H1 (cell line): Measurements from ENCODE around the gene NXPH4. TPM values are rescaled to one million over a fixed set of nuclear protein-coding genes. Genes with fewer than 3 reads are reported as not detected.

Experiments used
- CTCF ChIA-PET: fragments of 300-600 bp; sonication (Branson Sonifier 250); formaldehyde crosslinking; loops from one replicate; lab custom pipeline; 2021; ENCODE audit not compliant: partially characterized antibody; lab: Charles Lee
- POLR2A ChIA-PET: fragments of 300-600 bp; sonication (Branson Sonifier 250); formaldehyde crosslinking; loops from one replicate; lab custom pipeline; 2021; ENCODE audit warnings: inconsistent platforms; ENCODE audit not compliant: partially characterized antibody; lab: Charles Lee
- DNase-seq, 2 experiments: peaks; one replicate each; pipeline versions ENCODE4 v3.0.0 to v3.0.0-alpha.2; 2010 to 2022; ENCODE audit warnings: low spot score in 2 of 2, low read depth in 1 of 2, mixed read lengths in 1 of 2
- FAIRE-seq: peaks from 2 replicates; lab custom pipeline; 2011; peaks lifted over from hg19 to GRCh38; lab: Jason Lieb, UNC
- H2AFZ ChIP-seq: 2 replicates; pipeline ENCODE4 v1.8.1; 2012; ENCODE audit warnings: low read length, inconsistent platforms
- H2AK5ac ChIP-seq: 2 replicates; pipeline ENCODE4 v1.6.1; 2013; ENCODE audit warnings: low read depth, low read length
- H2BK120ac ChIP-seq: replicated peaks from 2 replicates; pipeline ENCODE3; 2013; ENCODE audit warnings: low read depth, low read length, inconsistent platforms
- H2BK12ac ChIP-seq: 2 replicates; pipeline ENCODE4 v1.6.1; 2013; ENCODE audit warnings: low read depth, low read length
- H2BK15ac ChIP-seq: 2 replicates; pipeline ENCODE4 v1.6.1; 2013; ENCODE audit warnings: low read length
- H2BK20ac ChIP-seq: 2 replicates; pipeline ENCODE4 v1.6.1; 2013; ENCODE audit warnings: low read length
- H2BK5ac ChIP-seq: 2 replicates; pipeline ENCODE4 v1.6.1; 2013; ENCODE audit warnings: low read depth, low read length
- H3K14ac ChIP-seq: 2 replicates; pipeline ENCODE4 v1.6.1; 2013; ENCODE audit warnings: inconsistent platforms; ENCODE audit not compliant: insufficient read length
- H3K18ac ChIP-seq: 2 replicates; pipeline ENCODE4 v1.6.1; 2013; ENCODE audit warnings: low read length; ENCODE audit errors: extremely low read depth
- H3K23ac ChIP-seq: 2 replicates; pipeline ENCODE4 v1.6.1; 2013; ENCODE audit warnings: inconsistent platforms; ENCODE audit not compliant: insufficient read length
- H3K23me2 ChIP-seq: 2 replicates; pipeline ENCODE4 v1.6.1; 2013; ENCODE audit warnings: low read depth, low read length
- H3K27ac ChIP-seq: 2 replicates; pipeline ENCODE4 v1.6.1; 2011; ENCODE audit warnings: low read depth, low read length, inconsistent platforms
- H3K27me3 ChIP-seq, 4 experiments: replicated peaks in 1 of 4; 1 replicate in 1 of 4; 2 replicates in 3 of 4; pipeline versions ENCODE4 v1.6.1 to v1.8.1; 2011 to 2013; ENCODE audit warnings: low read length in 3 of 4, mild to moderate bottlenecking in 3 of 4, inconsistent platforms in 2 of 4, mixed read lengths in 2 of 4, moderate library complexity in 1 of 4; ENCODE audit not compliant: control insufficient read depth in 3 of 4, insufficient read depth in 3 of 4; ENCODE audit errors: extremely low read depth in 1 of 4
- H3K36me3 ChIP-seq, 4 experiments: 2 replicates each; pipeline versions ENCODE4 v1.6.1 to v1.8.1; 2011 to 2013; ENCODE audit warnings: mild to moderate bottlenecking in 4 of 4, low read length in 3 of 4, moderate library complexity in 2 of 4, control low read depth in 1 of 4, inconsistent platforms in 1 of 4; ENCODE audit not compliant: insufficient read depth in 4 of 4, control insufficient read depth in 2 of 4
- H3K4ac ChIP-seq: replicated peaks from 2 replicates; pipeline ENCODE3; 2013; ENCODE audit warnings: low read length, low read depth, mixed read lengths, inconsistent platforms; ENCODE audit not compliant: insufficient read length
- H3K4me1 ChIP-seq, 4 experiments: replicated peaks in 1 of 4; 1 replicate in 1 of 4; 2 replicates in 3 of 4; pipeline versions ENCODE4 v1.6.1 to v1.8.1; 2011 to 2013; ENCODE audit warnings: low read length in 3 of 4, inconsistent platforms in 2 of 4, mixed read lengths in 1 of 4; ENCODE audit not compliant: insufficient read depth in 4 of 4, control insufficient read depth in 3 of 4
- H3K4me2 ChIP-seq, 2 experiments: 2 replicates each; pipeline versions ENCODE4 v1.6.1 to v1.8.1; 2011 to 2013; ENCODE audit warnings: low read depth in 2 of 2, low read length in 2 of 2, control low read depth in 1 of 2, inconsistent platforms in 1 of 2, mild to moderate bottlenecking in 1 of 2; ENCODE audit not compliant: insufficient read depth in 1 of 2
- H3K4me3 ChIP-seq, 4 experiments: fragments of 200-600, 300-600 bp in 1 of 4; sonication (generic), shearing (Covaris generic), sonication (Bioruptor Twin) in 1 of 4; 2 replicates each; pipeline versions ENCODE4 v1.5.1 to v1.8.1; 2011 to 2016; ENCODE audit warnings: low read length in 4 of 4, low read depth in 3 of 4, control low read depth in 2 of 4, inconsistent platforms in 2 of 4, mild to moderate bottlenecking in 2 of 4, mixed read lengths in 1 of 4, moderate library complexity in 1 of 4; ENCODE audit not compliant: insufficient read depth in 2 of 4; ENCODE audit errors: extremely low read depth in 1 of 4
- H3K56ac ChIP-seq: replicated peaks from 2 replicates; pipeline ENCODE3; 2013; ENCODE audit warnings: low read depth, mild to moderate bottlenecking, mixed read lengths, low read length, inconsistent platforms; ENCODE audit not compliant: insufficient read length
- H3K79me1 ChIP-seq: 2 replicates; pipeline ENCODE4 v1.6.1; 2013; ENCODE audit warnings: low read depth, low read length, control low read depth
- H3K79me2 ChIP-seq, 2 experiments: 2 replicates each; pipeline versions ENCODE4 v1.6.1 to v1.8.1; 2012 to 2013; ENCODE audit warnings: low read length in 2 of 2, mild to moderate bottlenecking in 2 of 2, inconsistent platforms in 1 of 2; ENCODE audit not compliant: insufficient read depth in 2 of 2, control insufficient read depth in 1 of 2
- H3K9ac ChIP-seq, 4 experiments: replicated peaks in 1 of 4; 1 replicate in 1 of 4; 2 replicates in 3 of 4; pipeline versions ENCODE4 v1.6.1 to v1.8.1; 2011 to 2013; ENCODE audit warnings: low read depth in 3 of 4, low read length in 3 of 4, control low read depth in 2 of 4, mild to moderate bottlenecking in 2 of 4, moderate library complexity in 2 of 4, inconsistent platforms in 1 of 4; ENCODE audit errors: extremely low read depth in 1 of 4
- H3K9me3 ChIP-seq, 2 experiments: 2 replicates each; pipeline versions ENCODE4 v1.6.1 to v1.8.1; 2012 to 2013; ENCODE audit warnings: mild to moderate bottlenecking in 2 of 2, moderate library complexity in 2 of 2, control low read depth in 1 of 2, inconsistent platforms in 1 of 2, low read depth in 1 of 2, low read length in 1 of 2, mixed read lengths in 1 of 2; ENCODE audit not compliant: insufficient read depth in 2 of 2
- H4K20me1 ChIP-seq, 2 experiments: replicated peaks in 1 of 2; 2 replicates each; pipeline versions ENCODE3 to v1.8.1; 2011 to 2013; ENCODE audit warnings: inconsistent platforms in 2 of 2, low read length in 2 of 2, mild to moderate bottlenecking in 1 of 2; ENCODE audit not compliant: insufficient read depth in 2 of 2, control insufficient read depth in 1 of 2
- H4K5ac ChIP-seq: 2 replicates; pipeline ENCODE4 v1.6.1; 2013; ENCODE audit warnings: low read length, low read depth, mixed read lengths, inconsistent platforms; ENCODE audit not compliant: insufficient read length
- H4K8ac ChIP-seq: 2 replicates; pipeline ENCODE4 v1.8.0; 2013; ENCODE audit warnings: mild to moderate bottlenecking, moderate library complexity, low read length, inconsistent platforms; ENCODE audit not compliant: insufficient read depth; ENCODE audit errors: extremely low read depth
- H4K91ac ChIP-seq: replicated peaks from 2 replicates; pipeline ENCODE3; 2013; ENCODE audit warnings: low read length, mixed read lengths, inconsistent platforms; ENCODE audit not compliant: insufficient read length
- ASH2L ChIP-seq: fragments of 200-600, 300-600 bp; sonication (generic); IDR thresholded peaks from one replicate; pipeline ENCODE4 v1.7.1; 2017; ENCODE audit warnings: low read length
- BACH1 ChIP-seq: IDR thresholded peaks from 2 replicates; pipeline ENCODE4 v1.6.1; 2012; ENCODE audit warnings: low read length, improper control_type of control experiment
- BRCA1 ChIP-seq: IDR thresholded peaks from 2 replicates; pipeline ENCODE4 v1.6.1; 2012; ENCODE audit warnings: low read depth, low read length, improper control_type of control experiment
- CBX5 ChIP-seq: fragments of 300-800, 300-1000 bp; sonication (generic); IDR thresholded peaks from 2 replicates; pipeline ENCODE4 v1.7.1; 2016; ENCODE audit warnings: antibody characterized with exemption, low read length, low read depth
- CEBPB ChIP-seq: IDR thresholded peaks from 2 replicates; pipeline ENCODE4 v1.6.1; 2012; ENCODE audit warnings: low read depth, low read length
- FOSL1 ChIP-seq: IDR thresholded peaks from 2 replicates; pipeline ENCODE4 v1.6.1; 2011; ENCODE audit warnings: mild to moderate bottlenecking, low read depth, low read length, moderate library complexity; ENCODE audit not compliant: insufficient read depth
- GABPA ChIP-seq: IDR thresholded peaks from 2 replicates; pipeline ENCODE4 v1.6.1; 2011; ENCODE audit warnings: mild to moderate bottlenecking, low read length, moderate library complexity, borderline replicate concordance; ENCODE audit not compliant: insufficient read depth
- GTF2F1 ChIP-seq: IDR thresholded peaks from 2 replicates; pipeline ENCODE4 v1.6.1; 2012; ENCODE audit warnings: low read depth, low read length, improper control_type of control experiment, borderline replicate concordance
- KDM4A ChIP-seq: IDR thresholded peaks from one replicate; pipeline ENCODE4 v1.7.1; 2012; ENCODE audit warnings: low read depth, mild to moderate bottlenecking, moderate library complexity, low read length, inconsistent platforms; ENCODE audit not compliant: severe bottlenecking
- KDM5A ChIP-seq: fragments of 200-600 bp; IDR thresholded peaks from 2 replicates; pipeline ENCODE4 v1.7.1; 2012; ENCODE audit warnings: mild to moderate bottlenecking, low read length, inconsistent platforms, mixed read lengths
- PHF8 ChIP-seq: fragments of 200-600 bp; sonication (generic); conservative IDR thresholded peaks from 2 replicates; pipeline ENCODE4 v1.7.1; 2012; ENCODE audit warnings: low read depth, mild to moderate bottlenecking, inconsistent platforms, low read length, moderate library complexity
- POLR2AphosphoS5 ChIP-seq: IDR thresholded peaks from 2 replicates; pipeline ENCODE4 v1.6.1; 2011; ENCODE audit warnings: low read depth, low read length
- RBBP5 ChIP-seq: IDR thresholded peaks from 2 replicates; pipeline ENCODE4 v1.7.1; 2012; ENCODE audit warnings: low read depth, mild to moderate bottlenecking, inconsistent platforms, low read length, moderate library complexity, borderline replicate concordance
- SP2 ChIP-seq: IDR thresholded peaks from 2 replicates; pipeline ENCODE4 v1.6.1; 2012; ENCODE audit warnings: mild to moderate bottlenecking, low read length, inconsistent platforms
- SP4 ChIP-seq: IDR thresholded peaks from 2 replicates; pipeline ENCODE4 v1.6.1; 2012; ENCODE audit warnings: low read length, inconsistent platforms
- ZNF274 ChIP-seq: IDR thresholded peaks from 2 replicates; pipeline ENCODE4 v1.7.0; 2012; ENCODE audit warnings: low read length, borderline replicate concordance; ENCODE audit errors: extremely low read depth
- WGBS, 2 experiments: shearing (Covaris generic) in 1 of 2; methylation state at CpG; one replicate each; pipeline versions ENCODE4 v1.1.6 to v1.1.7; 2013 to 2015; ENCODE audit warnings: low lambda C conversion rate in 2 of 2, mixed read lengths in 2 of 2, inconsistent platforms in 1 of 2, low coverage in 1 of 2, missing lambda C conversion rate in 1 of 2; ENCODE audit not compliant: insufficient replicate concordance in 2 of 2, insufficient coverage in 1 of 2, insufficient read length in 1 of 2; ENCODE audit errors: extremely low coverage in 1 of 2, missing lambda C conversion rate in 1 of 2; 5-methylcytosine and 5-hydroxymethylcytosine counted together
- polyA plus RNA-seq, 7 experiments: library from polyadenylated mRNA; depleted of rRNA in 3 of 7; stranded (reverse) in 5 of 7; unstranded in 2 of 7; fragments of >200 nt in 5 of 7; fragments of 200-250 nt in 2 of 7; gene quantifications; 1 replicate in 5 of 7; 2 replicates in 1 of 7; 4 replicates in 1 of 7; pipeline versions ENCODE4 v1.2.1 to v1.2.3, GENCODE V29; 2011 to 2013; ENCODE audit warnings: missing spikeins in 2 of 7, mixed read lengths in 2 of 7
- total RNA-seq: library from RNA; stranded (reverse); fragmentation: NEBNext Ultra II Directional; extraction: Animal tissue kit (Norgen Biotek cat#: 25700); gene quantifications from 2 replicates; pipeline ENCODE4 v1.2.1, GENCODE V29; 2021

NXPH4 gene
- total and polyA plus RNA-seq, 2 of the 8 experiments (the other 6 are each of a cell fraction or from before 2014, with no cell fraction given): 0.92 to 1.7 TPM

DNA sequence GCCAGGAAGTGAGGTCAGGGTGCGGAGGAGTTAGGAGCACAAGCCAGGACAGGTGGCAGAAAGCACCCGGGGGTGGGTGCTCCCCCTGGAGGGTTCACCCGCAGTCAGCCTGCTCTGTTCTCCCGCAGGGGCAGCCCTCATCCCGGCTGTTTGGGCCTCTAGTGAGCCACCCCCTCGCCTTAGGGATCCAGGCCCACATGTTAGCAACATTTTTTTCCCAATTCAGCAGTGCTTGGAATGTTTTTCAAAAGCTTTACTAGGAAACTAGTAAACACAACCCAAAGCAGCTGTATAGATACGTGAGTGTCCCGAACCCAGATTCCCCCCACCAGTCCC lies 28.5 kb upstream of the NXPH4 start:
- Histone ChIP-seq H4K5ac (no peak overlapping the region), H2BK12ac (no peak overlapping the region), H3K4ac (no peak overlapping the region), H3K36me3 (peaks cover 56 to 93% (median 86%) of the 10 kb centered on the region in 4 experiments), H3K79me1 (no peaks in the 10 kb centered on the region), H3K14ac (no peak overlapping the region), H2BK120ac (no peak overlapping the region), H3K79me2 (no peaks in the 10 kb centered on the region), H4K91ac (no peak overlapping the region), H3K9ac (no peak overlapping the region), H2BK5ac (no peak overlapping the region), H2AK5ac (no peak overlapping the region), H3K4me2 (no peak overlapping the region), H3K4me3 (no peak overlapping the region), H4K8ac (no peak overlapping the region), H3K27ac (no peak overlapping the region), H2AFZ (no peak overlapping the region), H3K18ac (no peak overlapping the region), H3K4me1 (no peaks in the 10 kb centered on the region; a peak in 1 of 7 replicates), H3K9me3 (no peaks in the 10 kb centered on the region), H3K23me2 (peaks cover 7% of the 10 kb centered on the region; the same call in 1 of the 2 replicates), H3K56ac (no peak overlapping the region), H2BK20ac (no peak overlapping the region), H2BK15ac (no peak overlapping the region), H4K20me1 (peaks cover 9 to 26% of the 10 kb centered on the region in 2 experiments), H3K23ac (no peak overlapping the region), H3K27me3 (no peaks in the 10 kb centered on the region)
- ChIA-PET POLR2A (interaction anchor here (1.2 to 11.0 kb wide), 9 partner anchors 9 to 57 kb away, joined by 5 to 91 read pairs (median 7); partner anchors contain the start of gene SHMT2), CTCF (interaction anchor here (0.9 to 20.9 kb wide), 10 partner anchors 11 to 95 kb away, joined by 3 to 389 read pairs (median 6); partner anchors contain the start of gene STAT6)
- no peak for DNase-seq
- FAIRE-seq: no peak
- WGBS, 2 experiments: 91% methylated on average over 8 of the region's 8 CpGs; no CpG with 5 or more reads in 1 of the 2 experiments
- TF ChIP-seq PHF8: no peak
- TF ChIP-seq SP4: no peak
- TF ChIP-seq RBBP5: no peak
- TF ChIP-seq GABPA: no peak
- no peak for TF ChIP-seq KDM4A
- no peak for TF ChIP-seq CEBPB
- no peak for TF ChIP-seq ZNF274
- no peak for TF ChIP-seq BRCA1
- TF ChIP-seq KDM5A: no peak
- TF ChIP-seq BACH1: no peak
- TF ChIP-seq POLR2AphosphoS5: no peak
- no peak for TF ChIP-seq SP2
- TF ChIP-seq FOSL1: no peak
- no peak for TF ChIP-seq ASH2L
- no peak for TF ChIP-seq CBX5
- TF ChIP-seq GTF2F1: no peak
